Stimulated activated naive CD8-positive, alpha-beta T cell treated with anti-CD3 and anti-CD28 coated beads, Interleukin-15, amount 100 ng/mL, for 72 hours (primary cell): Measurements from ENCODE around the gene PTPRT.
"Not testable (repeated sequence)": the region's sequence is repeated elsewhere in the genome, so short reads cannot be mapped to it uniquely, and the experiment has no call there.

Experiments used
- ATAC-seq: fragments of 150-1000 bp; cut with Tn5 transposase; 2 replicates; pipeline ENCODE4 v1.10.0; 2021; ENCODE audit warnings: mild to moderate bottlenecking, moderate library complexity
- DNase-seq, 2 donors: peaks; one replicate each; pipeline ENCODE4 v3.0.0; 2021 to 2022
- H3K27ac Mint-ChIP-seq, 2 donors: one replicate each; pipeline ENCODE4 v1.8.0; 2022; ENCODE audit warnings: mild to moderate bottlenecking in 2 of 2, mixed read lengths in 2 of 2, moderate library complexity in 2 of 2
- H3K27me3 Mint-ChIP-seq: one replicate; pipeline ENCODE4 v1.8.0; 2022; ENCODE audit warnings: mixed read lengths
- H3K4me1 Mint-ChIP-seq: one replicate; pipeline ENCODE4 v1.8.0; 2022; ENCODE audit warnings: mild to moderate bottlenecking, mixed read lengths
- H3K4me3 Mint-ChIP-seq, 2 donors: one replicate each; pipeline ENCODE4 v1.8.0; 2022; ENCODE audit warnings: mild to moderate bottlenecking in 2 of 2, mixed read lengths in 2 of 2, moderate library complexity in 1 of 2
- H3K9me3 Mint-ChIP-seq, 2 donors: one replicate each; pipeline ENCODE4 v1.8.0; 2022; ENCODE audit warnings: mixed read lengths in 2 of 2

PTPRT gene

GRCh38 chr20:42206557-42206956, 983.1 kb downstream of the PTPRT start:
- H3K4me1 Mint-ChIP-seq, H3K27ac Mint-ChIP-seq, H3K27me3 Mint-ChIP-seq, H3K4me3 Mint-ChIP-seq, H3K9me3 Mint-ChIP-seq, ATAC-seq, DNase-seq: not testable (repeated sequence)

GRCh38 chr20:42204109-42204660, 985.5 kb downstream of the PTPRT start:
- Mint-ChIP-seq H3K4me3 (no peak overlapping the region), H3K9me3 (peaks cover 0 to 6% of the 10 kb centered on the region in 2 donors), H3K4me1 (no peaks in the 10 kb centered on the region), H3K27me3 (peaks cover 5% of the 10 kb centered on the region), H3K27ac (no peak overlapping the region)
- DNase-seq: no peak
- no peak for ATAC-seq

- Mint-ChIP-seq H3K27ac (no peak overlapping the region), H3K27me3 (peaks cover 7% of the 10 kb centered on the region), H3K4me1 (no peaks in the 10 kb centered on the region), H3K4me3 (no peak overlapping the region), H3K9me3 (no peaks in the 10 kb centered on the region)
- DNase-seq (no peak), ATAC-seq (no peak)
Measured at GRCh38 chr20:42197599-42197998, 992.1 kb downstream of the PTPRT start.

- Mint-ChIP-seq H3K9me3 (no peaks in the 10 kb centered on the region), H3K4me3 (no peak overlapping the region), H3K27me3 (no peaks in the 10 kb centered on the region), H3K4me1 (no peaks in the 10 kb centered on the region), H3K27ac (no peak overlapping the region)
- ATAC-seq: no peak
- no peak for DNase-seq
Measured at GRCh38 chr20:42193119-42193518, 996.6 kb downstream of the PTPRT start.

- Mint-ChIP-seq H3K4me3 (no peak overlapping the region), H3K4me1 (no peaks in the 10 kb centered on the region), H3K27ac (no peak overlapping the region), H3K27me3 (no peaks in the 10 kb centered on the region), H3K9me3 (no peaks in the 10 kb centered on the region)
- no peak for ATAC-seq
- no peak for DNase-seq
Measured at GRCh38 chr20:42192321-42192720, 997.4 kb downstream of the PTPRT start.

GRCh38 chr20:42191140-42191860, 998.4 kb downstream of the PTPRT start:
- H3K27me3 Mint-ChIP-seq: no peaks in the 10 kb centered on the region
- H3K4me3 Mint-ChIP-seq: no peak overlapping the region
- ATAC-seq (no peak), DNase-seq (no peak)
- H3K27ac Mint-ChIP-seq: no peak overlapping the region
- H3K4me1 Mint-ChIP-seq: no peaks in the 10 kb centered on the region
- H3K9me3 Mint-ChIP-seq: peaks cover 0 to 4% of the 10 kb centered on the region in 2 donors

- Mint-ChIP-seq H3K27ac (no peak overlapping the region), H3K27me3 (no peaks in the 10 kb centered on the region), H3K9me3 (peaks cover 0 to 4% of the 10 kb centered on the region in 2 donors), H3K4me1 (no peaks in the 10 kb centered on the region), H3K4me3 (no peak overlapping the region)
- DNase-seq: no peak
- ATAC-seq: no peak
Measured at GRCh38 chr20:42190084-42190483, 999.6 kb downstream of the PTPRT start.

GRCh38 chr20:42186337-42186736, 1003.4 kb downstream of the PTPRT start:
- H3K4me3 Mint-ChIP-seq: no peak overlapping the region
- H3K27ac Mint-ChIP-seq: no peak overlapping the region
- H3K9me3 Mint-ChIP-seq: peaks cover 0 to 8% of the 10 kb centered on the region in 2 donors
- ATAC-seq (no peak), DNase-seq (no peak)
- no peaks in the 10 kb centered on the region for H3K27me3 Mint-ChIP-seq
- no peaks in the 10 kb centered on the region for H3K4me1 Mint-ChIP-seq

- no peaks in the 10 kb centered on the region for H3K27me3 Mint-ChIP-seq
- DNase-seq (no peak), ATAC-seq (no peak)
- no peak overlapping the region for H3K27ac Mint-ChIP-seq
- H3K4me3 Mint-ChIP-seq: no peak overlapping the region
- peaks cover 0 to 8% of the 10 kb centered on the region in 2 donors for H3K9me3 Mint-ChIP-seq
- no peaks in the 10 kb centered on the region for H3K4me1 Mint-ChIP-seq
Measured at GRCh38 chr20:42183147-42183546, 1006.6 kb downstream of the PTPRT start.

- H3K9me3 Mint-ChIP-seq: peaks cover 0 to 6% of the 10 kb centered on the region in 2 donors
- H3K27me3 Mint-ChIP-seq: no peaks in the 10 kb centered on the region
- ATAC-seq: no peak
- no peaks in the 10 kb centered on the region for H3K4me1 Mint-ChIP-seq
- no peak overlapping the region for H3K27ac Mint-ChIP-seq
- DNase-seq: no peak
- H3K4me3 Mint-ChIP-seq: no peak overlapping the region
Measured at GRCh38 chr20:42181064-42181463, 1008.6 kb downstream of the PTPRT start.

GRCh38 chr20:42179768-42180167, 1009.9 kb downstream of the PTPRT start:
- no peak for DNase-seq
- no peak overlapping the region for H3K27ac Mint-ChIP-seq
- H3K27me3 Mint-ChIP-seq: no peaks in the 10 kb centered on the region

GRCh38 chr20:42173440-42173839, 1016.3 kb downstream of the PTPRT start:
- DNase-seq: no peak
- ATAC-seq: no peak
- no peaks in the 10 kb centered on the region for H3K4me1 Mint-ChIP-seq
- H3K27ac Mint-ChIP-seq: no peak overlapping the region
- H3K9me3 Mint-ChIP-seq: peaks cover 0 to 9% of the 10 kb centered on the region in 2 donors
- no peak overlapping the region for H3K4me3 Mint-ChIP-seq
- no peaks in the 10 kb centered on the region for H3K27me3 Mint-ChIP-seq

More at GRCh38 chr20:42179768-42180167, 1009.9 kb downstream of the PTPRT start:
- no peak for ATAC-seq
- Mint-ChIP-seq H3K9me3 (peaks cover 0 to 13% of the 10 kb centered on the region in 2 donors), H3K4me3 (no peak overlapping the region), H3K4me1 (no peaks in the 10 kb centered on the region)

- no peak overlapping the region for H3K4me3 Mint-ChIP-seq
- H3K4me1 Mint-ChIP-seq: no peaks in the 10 kb centered on the region
- H3K27me3 Mint-ChIP-seq: no peaks in the 10 kb centered on the region
- no peak overlapping the region for H3K27ac Mint-ChIP-seq
- ATAC-seq (no peak), DNase-seq (no peak)
- H3K9me3 Mint-ChIP-seq: peaks cover 0 to 12% of the 10 kb centered on the region in 2 donors
Measured at GRCh38 chr20:42164121-42164890, 1025.4 kb downstream of the PTPRT start.

GRCh38 chr20:42161228-42161829, 1028.4 kb downstream of the PTPRT start:
- H3K9me3 Mint-ChIP-seq: peaks cover 0 to 5% of the 10 kb centered on the region in 2 donors
- no peaks in the 10 kb centered on the region for H3K4me1 Mint-ChIP-seq
- H3K27ac Mint-ChIP-seq: no peak overlapping the region
- DNase-seq (no peak), ATAC-seq (no peak)
- no peaks in the 10 kb centered on the region for H3K27me3 Mint-ChIP-seq
- no peak overlapping the region for H3K4me3 Mint-ChIP-seq

GRCh38 chr20:42159808-42160207, 1029.9 kb downstream of the PTPRT start:
- Mint-ChIP-seq H3K27ac (peak overlapping the region in 1 of 2 donors; percentile 37), H3K4me3 (no peak overlapping the region), H3K9me3 (peaks cover 0 to 5% of the 10 kb centered on the region in 2 donors), H3K27me3 (no peaks in the 10 kb centered on the region), H3K4me1 (no peaks in the 10 kb centered on the region)
- DNase-seq (no peak), ATAC-seq (no peak)

- Mint-ChIP-seq H3K9me3 (peaks cover 4 to 5% of the 10 kb centered on the region in 2 donors), H3K4me1 (no peaks in the 10 kb centered on the region), H3K27ac (no peak overlapping the region), H3K4me3 (no peak overlapping the region), H3K27me3 (no peaks in the 10 kb centered on the region)
- ATAC-seq (no peak), DNase-seq (no peak)
Measured at GRCh38 chr20:42158272-42158671, 1031.4 kb downstream of the PTPRT start.
